DND-41 (cell line): Measurements from ENCODE around the gene TMTC4.

Source experiments
- CTCF ChIP-seq: IDR thresholded peaks from 2 replicates; pipeline ENCODE4 v1.5.1; 2012; ENCODE audit warnings: borderline replicate concordance, low read length, moderate library complexity, mild to moderate bottlenecking; ENCODE audit not compliant: poor library complexity, severe bottlenecking; ENCODE audit errors: extremely low read depth
- EZH2 ChIP-seq: IDR thresholded peaks from 3 replicates; pipeline ENCODE4 v1.6.1; 2012; ENCODE audit warnings: borderline replicate concordance, low read depth, mild to moderate bottlenecking, moderate library complexity, low read length, inconsistent platforms; ENCODE audit not compliant: severe bottlenecking

- no peak for TF ChIP-seq CTCF
- no peak for TF ChIP-seq EZH2
Measured at GRCh38 chr13:100664171-100664900, 10.3 kb downstream of the TMTC4 start.
